Mesenchymal stem cell (in vitro differentiated cells and primary cell): Measurements from ENCODE around the gene EPAS1.

Source experiments
- DNase-seq: peaks from one replicate; pipeline ENCODE4 v3.0.0-alpha.2; 2013
- H2AFZ ChIP-seq: one replicate; pipeline ENCODE4 v1.6.1; 2013; ENCODE audit warnings: low read depth, mild to moderate bottlenecking, control low read depth, inconsistent platforms, low read length, moderate library complexity
- H2AK5ac ChIP-seq: 2 replicates; pipeline ENCODE4 v1.6.1; 2013; ENCODE audit warnings: low read length, moderate library complexity, mild to moderate bottlenecking, inconsistent platforms; ENCODE audit not compliant: severe bottlenecking
- H2BK120ac ChIP-seq: one replicate; pipeline ENCODE4 v1.6.1; 2013; ENCODE audit warnings: low read depth, mild to moderate bottlenecking, inconsistent platforms, low read length, moderate library complexity
- H2BK12ac ChIP-seq, 2 experiments: one replicate each; pipeline ENCODE4 v1.6.1; 2013; ENCODE audit warnings: inconsistent platforms in 2 of 2, low read length in 2 of 2, mild to moderate bottlenecking in 2 of 2, moderate library complexity in 2 of 2, control low read depth in 1 of 2
- H2BK15ac ChIP-seq: one replicate; pipeline ENCODE4 v1.6.1; 2013; ENCODE audit warnings: mild to moderate bottlenecking, low read depth, inconsistent platforms; ENCODE audit not compliant: poor library complexity, severe bottlenecking
- H2BK5ac ChIP-seq: 2 replicates; pipeline ENCODE4 v1.6.1; 2013; ENCODE audit warnings: low read depth, mild to moderate bottlenecking, low read length, control low read depth, inconsistent platforms; ENCODE audit not compliant: poor library complexity, severe bottlenecking
- H3K14ac ChIP-seq, 2 experiments: one replicate each; pipeline ENCODE4 v1.6.1; 2013; ENCODE audit warnings: inconsistent platforms in 2 of 2, low read length in 2 of 2, control low read depth in 1 of 2, mild to moderate bottlenecking in 1 of 2, moderate library complexity in 1 of 2
- H3K18ac ChIP-seq, 2 experiments: one replicate each; pipeline ENCODE4 v1.6.1; 2013; ENCODE audit warnings: inconsistent platforms in 2 of 2, low read length in 2 of 2, control low read depth in 1 of 2, low read depth in 1 of 2, mild to moderate bottlenecking in 1 of 2
- H3K23ac ChIP-seq, 2 experiments: one replicate each; pipeline ENCODE4 v1.6.1; 2013; ENCODE audit warnings: inconsistent platforms in 2 of 2, low read length in 2 of 2, mild to moderate bottlenecking in 2 of 2, moderate library complexity in 2 of 2, control low read depth in 1 of 2
- H3K27ac ChIP-seq: 2 replicates; pipeline ENCODE4 v1.5.1; 2013; ENCODE audit warnings: mild to moderate bottlenecking, moderate library complexity, low read length, control low read depth, inconsistent platforms; ENCODE audit not compliant: poor library complexity, severe bottlenecking
- H3K27me3 ChIP-seq, 2 experiments: 2 replicates each; pipeline versions ENCODE4 v1.6.1 to v1.7.0; 2013; ENCODE audit warnings: low read length in 2 of 2, mild to moderate bottlenecking in 2 of 2, moderate library complexity in 2 of 2, control low read depth in 1 of 2, inconsistent platforms in 1 of 2; ENCODE audit not compliant: control insufficient read depth in 1 of 2, insufficient read depth in 1 of 2
- H3K36me3 ChIP-seq, 2 experiments: 2 replicates each; pipeline versions ENCODE4 v1.6.1 to v1.7.0; 2013; ENCODE audit warnings: low read length in 2 of 2, control low read depth in 1 of 2, inconsistent platforms in 1 of 2, low read depth in 1 of 2, mild to moderate bottlenecking in 1 of 2; ENCODE audit not compliant: insufficient read depth in 2 of 2, control insufficient read depth in 1 of 2
- H3K4ac ChIP-seq, 2 experiments: one replicate each; pipeline ENCODE4 v1.6.1; 2013; ENCODE audit warnings: inconsistent platforms in 2 of 2, low read length in 2 of 2, mild to moderate bottlenecking in 2 of 2, moderate library complexity in 2 of 2, control low read depth in 1 of 2, low read depth in 1 of 2
- H3K4me1 ChIP-seq: 2 replicates; pipeline ENCODE4 v1.6.1; 2013; ENCODE audit warnings: low read depth, low read length, control low read depth; ENCODE audit not compliant: control insufficient read depth, insufficient read depth
- H3K4me2 ChIP-seq: 2 replicates; pipeline ENCODE4 v1.6.1; 2013; ENCODE audit warnings: low read length, mild to moderate bottlenecking, inconsistent platforms; ENCODE audit not compliant: poor library complexity, severe bottlenecking
- H3K4me3 ChIP-seq, 2 experiments: 2 replicates each; pipeline versions ENCODE4 v1.5.1 to v1.7.0; 2013; ENCODE audit warnings: low read length in 2 of 2, mild to moderate bottlenecking in 2 of 2, control low read depth in 1 of 2, low read depth in 1 of 2; ENCODE audit not compliant: insufficient read depth in 1 of 2
- H3K79me1 ChIP-seq: replicated peaks from 2 replicates; pipeline ENCODE4 v1.6.1; 2013; ENCODE audit warnings: mild to moderate bottlenecking, control low read depth, low read length, inconsistent platforms; ENCODE audit not compliant: poor library complexity, severe bottlenecking
- H3K9ac ChIP-seq: 2 replicates; pipeline ENCODE4 v1.7.0; 2013; ENCODE audit warnings: mild to moderate bottlenecking, low read length, moderate library complexity
- H3K9me3 ChIP-seq: 2 replicates; pipeline ENCODE4 v1.7.0; 2013; ENCODE audit warnings: mild to moderate bottlenecking, low read length; ENCODE audit not compliant: control insufficient read depth
- H4K8ac ChIP-seq: one replicate; pipeline ENCODE4 v1.6.1; 2013; ENCODE audit warnings: inconsistent platforms, mild to moderate bottlenecking, low read length, moderate library complexity
- H4K91ac ChIP-seq: one replicate; pipeline ENCODE4 v1.6.1; 2013; ENCODE audit warnings: mild to moderate bottlenecking, low read length, inconsistent platforms
- WGBS: methylation state at CpG from one replicate; pipeline ENCODE4 v1.1.7; 2013; ENCODE audit warnings: mixed read lengths; 5-methylcytosine and 5-hydroxymethylcytosine counted together

EPAS1 gene

DNA sequence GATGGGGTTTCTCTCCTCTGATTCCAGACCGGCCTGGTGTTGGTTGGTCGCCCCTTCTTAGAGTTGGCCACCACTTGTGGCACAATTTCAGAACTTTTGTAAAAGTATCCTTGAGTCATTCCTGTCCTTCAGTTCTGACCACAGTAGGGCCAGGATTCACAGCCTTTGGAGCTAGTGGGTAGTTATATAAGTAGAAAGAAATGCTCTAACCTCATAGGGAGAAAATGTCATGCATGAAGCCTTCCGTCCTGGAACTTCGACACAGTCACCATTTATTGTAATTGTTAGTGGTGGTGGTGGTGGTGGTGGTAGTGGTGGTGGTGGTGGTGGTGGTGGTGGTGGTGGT, 65.4 kb downstream of the EPAS1 start:
- no peak overlapping the region for H3K4ac ChIP-seq
- H3K14ac ChIP-seq, result no peak overlapping the region
- H3K23ac ChIP-seq, result no peak overlapping the region
- H3K79me1 ChIP-seq, result peaks cover 2% of the 10 kb centered on the region
- no peak overlapping the region for H3K9ac ChIP-seq
- H3K36me3 ChIP-seq, result peaks cover 35 to 59% of the 10 kb centered on the region in 2 experiments
- DNase-seq, result peak; percentile 48
- no peaks in the 10 kb centered on the region for H3K27me3 ChIP-seq
- H2BK12ac ChIP-seq, result peak overlapping the region in 1 of 2 experiments; percentile 64
- no peaks in the 10 kb centered on the region for H3K9me3 ChIP-seq
- H3K4me1 ChIP-seq, result peaks cover 2% of the 10 kb centered on the region
- WGBS, result 97% methylated on average over 4 of the region's 4 CpGs
- H3K4me3 ChIP-seq, result no peak overlapping the region
- no peak overlapping the region for H3K27ac ChIP-seq
- no peak overlapping the region for H3K4me2 ChIP-seq
- H2BK15ac ChIP-seq, result no peak overlapping the region
- peak overlapping the region; percentile 82 for H2BK120ac ChIP-seq
- peak overlapping the region; percentile 62 for H4K8ac ChIP-seq
- no peak overlapping the region for H2AK5ac ChIP-seq
- peak overlapping the region in 1 of 2 experiments; percentile 4 for H3K18ac ChIP-seq
- H4K91ac ChIP-seq, result peak overlapping the region; percentile 58
- H2AFZ ChIP-seq, result no peak overlapping the region
- no peak overlapping the region for H2BK5ac ChIP-seq

DNA sequence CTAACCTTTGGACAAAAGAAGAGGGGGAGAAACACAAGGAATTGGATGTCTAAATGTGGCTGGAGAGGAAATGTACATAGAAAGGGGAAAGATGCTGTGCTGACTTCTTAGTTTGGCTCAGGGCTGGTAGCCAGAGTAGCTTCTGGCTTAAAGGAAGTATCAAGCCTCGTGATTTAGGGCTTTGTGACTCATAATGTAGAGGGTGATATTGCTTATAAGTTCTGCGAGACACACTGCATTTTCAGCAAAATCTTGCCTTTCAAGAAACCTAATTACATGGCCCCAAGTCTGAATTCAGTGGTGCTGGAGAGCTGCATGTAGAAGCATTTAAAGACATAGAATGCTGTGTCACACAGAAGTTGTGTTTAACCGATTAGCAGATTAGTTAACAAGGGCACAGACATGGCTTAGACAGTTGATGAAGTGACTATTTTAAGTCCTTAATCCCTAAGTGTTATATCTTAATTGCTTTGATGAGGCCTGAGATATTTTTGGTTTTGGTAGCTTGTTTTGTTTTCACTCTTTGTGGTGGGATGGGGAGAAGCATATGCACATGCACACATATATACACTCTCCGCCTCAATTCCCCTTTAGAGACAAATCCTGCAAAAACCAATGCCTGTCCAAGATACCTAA, 66.4 kb downstream of the EPAS1 start:
- H2BK12ac ChIP-seq, result no peak overlapping the region
- no peak overlapping the region for H3K4me3 ChIP-seq
- no peak overlapping the region for H4K91ac ChIP-seq
- H3K79me1 ChIP-seq, result peaks cover 2% of the 10 kb centered on the region
- H3K27me3 ChIP-seq, result no peaks in the 10 kb centered on the region
- H4K8ac ChIP-seq, result no peak overlapping the region
- H2AK5ac ChIP-seq, result no peak overlapping the region
- no peak overlapping the region for H3K4ac ChIP-seq
- H3K4me2 ChIP-seq, result no peak overlapping the region
- H2BK15ac ChIP-seq, result no peak overlapping the region
- 46% methylated on average over 3 of the region's 4 CpGs for WGBS
- no peak overlapping the region for H3K23ac ChIP-seq
- DNase-seq, result peak; percentile 82
- peaks cover 2% of the 10 kb centered on the region for H3K4me1 ChIP-seq
- H3K14ac ChIP-seq, result no peak overlapping the region
- H3K9me3 ChIP-seq, result no peaks in the 10 kb centered on the region
- no peak overlapping the region for H2BK5ac ChIP-seq
- no peak overlapping the region for H3K27ac ChIP-seq
- H3K36me3 ChIP-seq, result peaks cover 29 to 57% of the 10 kb centered on the region in 2 experiments
- peak overlapping the region; percentile 74 for H3K9ac ChIP-seq
- no peak overlapping the region for H3K18ac ChIP-seq
- no peak overlapping the region for H2AFZ ChIP-seq
- H2BK120ac ChIP-seq, result no peak overlapping the region

DNA sequence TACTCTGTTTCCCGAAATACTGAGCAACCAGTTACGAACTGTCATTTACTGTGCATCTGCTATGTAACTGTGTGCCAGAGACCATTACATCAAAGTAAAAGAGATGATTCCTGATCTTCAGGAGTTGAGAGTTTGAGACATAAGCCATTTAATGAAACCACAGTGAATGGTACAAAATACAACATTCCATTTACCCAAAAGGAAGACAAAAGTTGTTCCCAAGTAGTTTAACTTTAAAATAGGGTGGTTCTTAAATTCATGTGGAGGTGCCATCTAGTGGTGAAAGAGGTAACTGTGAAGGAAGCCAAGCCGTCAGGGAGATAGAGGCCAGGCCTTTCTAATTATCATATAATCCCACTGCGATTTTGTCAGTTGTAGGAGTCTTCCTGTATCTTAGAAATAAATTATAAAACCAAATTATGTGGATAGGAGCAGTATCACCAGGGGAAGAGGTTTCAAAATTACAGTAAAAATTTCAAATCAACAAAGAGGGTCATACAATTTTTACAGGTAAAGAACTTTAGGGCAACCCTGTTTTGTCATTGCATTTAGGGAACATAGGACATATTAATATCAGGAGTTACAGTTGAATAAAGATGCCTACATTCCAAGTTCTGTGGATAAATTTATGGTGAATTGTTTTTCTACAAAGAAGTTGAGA, 67.7 kb downstream of the EPAS1 start:
- DNase-seq, result peak; percentile 71
- peaks cover 37 to 60% of the 10 kb centered on the region in 2 experiments for H3K36me3 ChIP-seq
- no peak overlapping the region for H3K4me3 ChIP-seq
- H3K27ac ChIP-seq, result no peak overlapping the region
- no peaks in the 10 kb centered on the region for H3K9me3 ChIP-seq
- H3K23ac ChIP-seq, result no peak overlapping the region
- no peak overlapping the region for H2AK5ac ChIP-seq
- no peak overlapping the region for H3K18ac ChIP-seq
- 91% methylated on average over 2 of the region's 4 CpGs for WGBS
- H3K79me1 ChIP-seq, result peaks cover 2% of the 10 kb centered on the region
- H3K4me1 ChIP-seq, result peaks cover 2% of the 10 kb centered on the region
- no peak overlapping the region for H4K91ac ChIP-seq
- no peak overlapping the region for H3K4ac ChIP-seq
- H3K9ac ChIP-seq, result no peak overlapping the region
- H3K4me2 ChIP-seq, result no peak overlapping the region
- no peaks in the 10 kb centered on the region for H3K27me3 ChIP-seq
- no peak overlapping the region for H2AFZ ChIP-seq
- no peak overlapping the region for H2BK120ac ChIP-seq
- no peak overlapping the region for H2BK12ac ChIP-seq
- no peak overlapping the region for H2BK15ac ChIP-seq
- H2BK5ac ChIP-seq, result no peak overlapping the region
- no peak overlapping the region for H4K8ac ChIP-seq
- no peak overlapping the region for H3K14ac ChIP-seq

DNA sequence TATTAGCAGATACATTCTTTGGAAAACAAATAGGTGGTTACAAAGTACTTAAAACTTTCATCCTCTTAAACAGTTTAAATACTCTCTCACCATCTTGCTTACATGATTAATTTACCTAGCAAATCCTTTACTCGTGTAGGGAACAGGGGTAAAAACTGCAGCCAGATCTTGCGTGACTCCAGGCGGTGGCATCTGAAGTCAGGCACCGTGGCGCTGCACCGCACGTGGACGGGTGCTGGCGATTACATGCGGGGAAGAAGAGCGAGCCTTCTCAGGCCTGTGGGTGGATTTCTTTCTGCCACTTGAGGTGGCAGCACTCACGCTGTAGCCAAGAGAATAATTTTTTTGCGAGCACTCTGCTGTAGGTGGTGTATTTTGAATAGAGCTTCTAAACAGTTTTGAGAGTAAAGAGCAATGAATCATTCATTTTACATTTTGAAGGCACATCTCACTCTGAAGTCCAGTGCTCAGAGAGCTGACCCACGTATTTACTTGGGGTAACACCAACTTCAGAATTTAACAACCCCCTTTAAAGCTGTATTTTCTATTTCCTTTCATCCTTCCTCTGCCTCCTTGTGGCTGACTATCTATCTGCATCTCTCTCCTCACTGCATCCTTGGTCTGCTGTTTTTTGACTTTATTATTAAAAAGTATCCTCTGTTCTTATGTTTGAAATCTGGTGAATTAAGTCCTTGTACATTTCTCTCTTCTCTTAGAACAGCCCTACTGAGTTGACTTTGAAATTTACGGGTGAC, 68.9 kb downstream of the EPAS1 start:
- WGBS, result 91% methylated on average over 15 of the region's 15 CpGs
- Histone ChIP-seq H3K36me3 (peaks cover 35 to 60% of the 10 kb centered on the region in 2 experiments), H3K79me1 (peaks cover 2% of the 10 kb centered on the region), H3K14ac (peak overlapping the region in 1 of 2 experiments; percentile 80), H3K4me1 (peaks cover 2% of the 10 kb centered on the region), H2BK5ac (no peak overlapping the region), H2BK120ac (no peak overlapping the region), H3K18ac (no peak overlapping the region), H2BK15ac (no peak overlapping the region), H4K8ac (peak overlapping the region; percentile 21), H3K9ac (no peak overlapping the region), H2AFZ (no peak overlapping the region), H3K23ac (no peak overlapping the region), H4K91ac (peak overlapping the region; percentile 72), H3K27me3 (no peaks in the 10 kb centered on the region), H2BK12ac (peak overlapping the region; percentile 68 to 83), H2AK5ac (peak overlapping the region; percentile 21), H3K27ac (no peak overlapping the region), H3K4me3 (no peak overlapping the region), H3K9me3 (no peaks in the 10 kb centered on the region), H3K4me2 (no peak overlapping the region), H3K4ac (no peak overlapping the region)
- peak; percentile 36 for DNase-seq
